Ishikawa (cell line): Measurements from ENCODE around the gene DNAH7.

Experiments
- CEBPB ChIP-seq: IDR thresholded peaks from 2 replicates; pipeline ENCODE4 v1.6.1; 2012
- CREB1 ChIP-seq: IDR thresholded peaks from 2 replicates; pipeline ENCODE4 v1.6.1; 2012; ENCODE audit warnings: low read depth
- EGR1 ChIP-seq: IDR thresholded peaks from 2 replicates; pipeline ENCODE4 v1.6.1; 2012
- EP300 ChIP-seq: IDR thresholded peaks from 2 replicates; pipeline ENCODE4 v1.6.1; 2012; ENCODE audit warnings: borderline replicate concordance
- FOXM1 ChIP-seq: IDR thresholded peaks from 2 replicates; pipeline ENCODE4 v1.6.1; 2012; ENCODE audit warnings: low read depth, borderline replicate concordance
- NFIC ChIP-seq: IDR thresholded peaks from 2 replicates; pipeline ENCODE4 v1.6.1; 2012
- RAD21 ChIP-seq: IDR thresholded peaks from 2 replicates; pipeline ENCODE4 v1.6.1; 2012; ENCODE audit warnings: low read depth
- TAF1 ChIP-seq: IDR thresholded peaks from 2 replicates; pipeline ENCODE4 v1.6.1; 2012; ENCODE audit warnings: low read depth, mild to moderate bottlenecking
- TCF12 ChIP-seq: IDR thresholded peaks from 2 replicates; pipeline ENCODE4 v1.6.1; 2012; ENCODE audit warnings: low read depth
- TEAD4 ChIP-seq: IDR thresholded peaks from 2 replicates; pipeline ENCODE4 v1.6.1; 2012
- YY1 ChIP-seq: IDR thresholded peaks from 2 replicates; pipeline ENCODE4 v1.6.1; 2012; ENCODE audit warnings: low read depth
- ZBTB7A ChIP-seq: IDR thresholded peaks from 2 replicates; pipeline ENCODE4 v1.6.1; 2012; ENCODE audit warnings: low read depth
- TF ChIP-seq, protein P1 (sequence below): IDR thresholded peaks from 2 replicates; pipeline ENCODE4 v1.6.1; 2012
- TF ChIP-seq, protein P2 (sequence below): IDR thresholded peaks from 2 replicates; pipeline ENCODE4 v1.6.1; 2012
- TF ChIP-seq, protein P3 (sequence below): IDR thresholded peaks from 2 replicates; pipeline ENCODE4 v1.6.1; 2012; ENCODE audit warnings: low read depth, mild to moderate bottlenecking

DNAH7 gene

DNA sequence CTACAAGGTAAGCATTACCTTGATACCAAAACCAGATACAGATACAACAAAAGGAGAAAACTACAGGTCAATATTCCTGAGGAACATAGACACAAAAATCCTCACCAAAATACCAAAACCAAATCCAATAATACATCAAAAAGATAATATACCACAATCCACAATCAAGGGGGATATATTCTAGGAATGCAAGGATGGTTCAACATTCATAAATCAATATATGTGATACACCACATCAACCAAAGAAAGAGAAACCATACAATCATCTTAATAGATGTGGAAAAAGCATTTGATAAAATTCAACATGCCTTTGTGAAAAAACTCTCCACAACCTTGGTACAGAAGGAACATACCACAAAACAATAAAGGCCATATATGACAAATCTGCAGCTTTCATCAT lies 28.4 kb downstream of the DNAH7 start:
- TF ChIP-seq, protein P1, sequence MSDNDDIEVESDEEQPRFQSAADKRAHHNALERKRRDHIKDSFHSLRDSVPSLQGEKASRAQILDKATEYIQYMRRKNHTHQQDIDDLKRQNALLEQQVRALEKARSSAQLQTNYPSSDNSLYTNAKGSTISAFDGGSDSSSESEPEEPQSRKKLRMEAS: no peak
- TF ChIP-seq, protein P2, sequence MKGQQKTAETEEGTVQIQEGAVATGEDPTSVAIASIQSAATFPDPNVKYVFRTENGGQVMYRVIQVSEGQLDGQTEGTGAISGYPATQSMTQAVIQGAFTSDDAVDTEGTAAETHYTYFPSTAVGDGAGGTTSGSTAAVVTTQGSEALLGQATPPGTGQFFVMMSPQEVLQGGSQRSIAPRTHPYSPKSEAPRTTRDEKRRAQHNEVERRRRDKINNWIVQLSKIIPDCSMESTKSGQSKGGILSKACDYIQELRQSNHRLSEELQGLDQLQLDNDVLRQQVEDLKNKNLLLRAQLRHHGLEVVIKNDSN: no peak
- TF ChIP-seq FOXM1 (no peak), EP300 (no peak), NFIC (no peak), YY1 (no peak), CEBPB (no peak), EGR1 (no peak), TCF12 (no peak), RAD21 (no peak), ZBTB7A (no peak), TEAD4 (no peak), CREB1 (no peak)
- TF ChIP-seq, protein P3, sequence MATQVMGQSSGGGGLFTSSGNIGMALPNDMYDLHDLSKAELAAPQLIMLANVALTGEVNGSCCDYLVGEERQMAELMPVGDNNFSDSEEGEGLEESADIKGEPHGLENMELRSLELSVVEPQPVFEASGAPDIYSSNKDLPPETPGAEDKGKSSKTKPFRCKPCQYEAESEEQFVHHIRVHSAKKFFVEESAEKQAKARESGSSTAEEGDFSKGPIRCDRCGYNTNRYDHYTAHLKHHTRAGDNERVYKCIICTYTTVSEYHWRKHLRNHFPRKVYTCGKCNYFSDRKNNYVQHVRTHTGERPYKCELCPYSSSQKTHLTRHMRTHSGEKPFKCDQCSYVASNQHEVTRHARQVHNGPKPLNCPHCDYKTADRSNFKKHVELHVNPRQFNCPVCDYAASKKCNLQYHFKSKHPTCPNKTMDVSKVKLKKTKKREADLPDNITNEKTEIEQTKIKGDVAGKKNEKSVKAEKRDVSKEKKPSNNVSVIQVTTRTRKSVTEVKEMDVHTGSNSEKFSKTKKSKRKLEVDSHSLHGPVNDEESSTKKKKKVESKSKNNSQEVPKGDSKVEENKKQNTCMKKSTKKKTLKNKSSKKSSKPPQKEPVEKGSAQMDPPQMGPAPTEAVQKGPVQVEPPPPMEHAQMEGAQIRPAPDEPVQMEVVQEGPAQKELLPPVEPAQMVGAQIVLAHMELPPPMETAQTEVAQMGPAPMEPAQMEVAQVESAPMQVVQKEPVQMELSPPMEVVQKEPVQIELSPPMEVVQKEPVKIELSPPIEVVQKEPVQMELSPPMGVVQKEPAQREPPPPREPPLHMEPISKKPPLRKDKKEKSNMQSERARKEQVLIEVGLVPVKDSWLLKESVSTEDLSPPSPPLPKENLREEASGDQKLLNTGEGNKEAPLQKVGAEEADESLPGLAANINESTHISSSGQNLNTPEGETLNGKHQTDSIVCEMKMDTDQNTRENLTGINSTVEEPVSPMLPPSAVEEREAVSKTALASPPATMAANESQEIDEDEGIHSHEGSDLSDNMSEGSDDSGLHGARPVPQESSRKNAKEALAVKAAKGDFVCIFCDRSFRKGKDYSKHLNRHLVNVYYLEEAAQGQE: no peak

DNA sequence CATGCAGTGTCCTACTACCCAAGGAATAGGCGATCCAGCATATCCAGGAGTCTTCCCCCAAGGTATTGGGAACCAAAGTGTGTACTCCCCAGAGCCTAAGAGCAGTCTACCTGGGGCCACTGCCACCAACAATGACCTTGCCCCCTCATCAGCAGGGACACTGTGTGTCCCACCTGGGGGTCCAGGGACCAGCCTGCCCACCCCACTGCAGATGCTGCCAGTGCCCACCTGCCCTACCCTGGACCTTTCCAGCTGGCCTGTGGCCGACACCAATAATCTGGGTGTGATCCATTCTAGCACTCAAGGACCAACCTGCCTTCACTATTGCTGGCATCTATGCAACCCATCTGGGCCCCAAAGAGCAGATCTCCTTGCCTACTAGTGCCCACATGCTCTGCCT lies 32.2 kb downstream of the DNAH7 start:
- TF ChIP-seq, protein P3: no peak
- no peak for TF ChIP-seq CREB1
- TF ChIP-seq RAD21: no peak
- TF ChIP-seq TEAD4: no peak
- TF ChIP-seq, protein P1: no peak
- TF ChIP-seq ZBTB7A: no peak
- TF ChIP-seq YY1: no peak
- no peak for TF ChIP-seq TCF12
- TF ChIP-seq EP300: no peak
- TF ChIP-seq EGR1: no peak
- TF ChIP-seq NFIC: no peak
- no peak for TF ChIP-seq TAF1

DNA sequence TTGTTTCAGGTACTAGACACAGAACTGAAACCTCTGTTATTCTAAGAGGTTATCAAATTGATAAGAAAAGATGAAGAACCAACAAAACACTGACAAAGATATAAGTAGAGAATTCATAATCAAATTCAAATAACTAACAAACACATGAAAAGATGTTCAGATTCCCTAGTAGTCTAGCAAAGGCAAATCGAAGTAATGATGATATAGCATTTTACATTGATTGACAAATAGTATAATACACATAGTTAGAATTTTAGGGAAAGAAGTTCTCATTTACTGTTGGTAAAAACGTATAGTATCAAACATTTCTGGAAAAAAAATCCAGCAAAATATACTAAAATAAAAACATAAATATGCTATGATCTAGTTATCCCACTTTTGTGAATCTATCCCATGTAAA lies 50.6 kb downstream of the DNAH7 start:
- TF ChIP-seq TAF1 (no peak), NFIC (no peak), FOXM1 (no peak), CEBPB (no peak)
- TF ChIP-seq, protein P3: no peak
- TF ChIP-seq, protein P2: no peak

DNA sequence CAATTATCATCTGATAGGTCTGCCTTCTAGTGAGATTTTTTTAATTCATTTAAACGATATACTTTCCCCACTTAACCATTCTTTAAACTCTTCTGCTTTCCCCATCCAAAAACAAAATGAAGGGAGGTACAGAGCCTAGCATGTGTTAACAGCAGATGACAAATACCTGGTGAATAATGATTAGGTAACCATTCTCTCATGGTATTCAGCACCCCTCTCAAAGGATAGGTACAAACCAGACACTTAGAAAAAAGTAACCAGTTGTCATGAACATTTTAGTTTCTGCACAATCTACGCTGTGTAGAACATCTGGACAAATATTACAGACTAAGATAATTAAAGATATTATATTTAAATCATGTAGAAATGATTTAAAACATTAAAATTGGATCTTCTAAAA lies 56.3 kb downstream of the DNAH7 start:
- TF ChIP-seq, protein P3: peak; percentile 38; the same call in 1 of the 2 replicates
- no peak for TF ChIP-seq TAF1
